Esophagus squamous epithelium (tissue), 5 donors: ENCODE data around the gene CEP78. TPM values are rescaled to one million over a fixed set of nuclear protein-coding genes. Genes with fewer than 3 reads are reported as not detected.

ENCODE experiments used
- DNase-seq: peaks from one replicate; lab custom pipeline; 2025; lab: John Stamatoyannopoulos, UW
- H3K27ac ChIP-seq, 4 donors: fragments of 200-600 bp; sonication (generic); one replicate each; pipeline ENCODE4 v1.5.1; 2016 to 2019; ENCODE audit warnings: mild to moderate bottlenecking in 1 of 4
- H3K27me3 ChIP-seq, 4 donors: fragments of 200-600 bp; sonication (generic); 1 replicate in 3 of 4; 2 replicates in 1 of 4; pipeline versions ENCODE4 v1.5.1 to v1.6.0; 2017 to 2021; ENCODE audit warnings: antibody characterized with exemption in 1 of 4
- H3K36me3 ChIP-seq, 3 donors: fragments of 200-600 bp; sonication (generic); one replicate each; pipeline ENCODE4 v1.5.1; 2016 to 2019
- H3K4me1 ChIP-seq, 3 donors: fragments of 200-600 bp; sonication (generic); one replicate each; pipeline ENCODE4 v1.5.1; 2017 to 2019
- H3K4me3 ChIP-seq, 4 donors: fragments of 200-600 bp; sonication (generic); 1 replicate in 3 of 4; 2 replicates in 1 of 4; pipeline ENCODE4 v1.5.1; 2016 to 2019; ENCODE audit warnings: mild to moderate bottlenecking in 2 of 4, moderate library complexity in 1 of 4
- H3K9me3 ChIP-seq, 3 donors: fragments of 200-600 bp; sonication (generic); one replicate each; pipeline ENCODE4 v1.5.1; 2016 to 2019
- CTCF ChIP-seq, 6 experiments: fragments of 450-650 bp in 4 of 6; fragments of 200-600 bp in 2 of 6; sonication (generic) in 2 of 6; IDR thresholded peaks; one replicate each; pipeline ENCODE4 v1.5.1; 2016 to 2019; ENCODE audit warnings: antibody characterized with exemption in 6 of 6, mild to moderate bottlenecking in 4 of 6, moderate library complexity in 4 of 6
- POLR2A ChIP-seq, 4 donors: fragments of 450-650 bp; IDR thresholded peaks; one replicate each; pipeline ENCODE4 v1.6.1; 2017; ENCODE audit warnings: antibody characterized with exemption in 4 of 4, mild to moderate bottlenecking in 4 of 4, moderate library complexity in 3 of 4
- WGBS, 2 donors: methylation state at CpG; one replicate each; pipeline ENCODE4 v1.1.5; 2018; 5-methylcytosine and 5-hydroxymethylcytosine counted together
- intact Hi-C: fragments of 100-400 bp; cut with DNase I; formaldehyde crosslinking; loops from one replicate; pipeline ENCODE4 v1.15.0; 2022
- total RNA-seq, 4 donors: library from RNA; depleted of rRNA; stranded (reverse); fragments of >200 nt; gene quantifications; one replicate each; pipeline ENCODE4 v1.1.0, GENCODE V29; 2016
- donor health status: DM: yes; HTN: yes; CAD: no.

The CEP78 gene
- total RNA-seq: 10 to 100 TPM in 2 of 4 donors, 1 to 10 TPM in 2; 8.6 to 14.6 (median 11.2) TPM

GRCh38 chr9:78235762-78236550 lies at the start of gene CEP78:
TSS of gene CEP78 (plus strand) at chr9:78236075. CDS start at chr9:78236351, 276 bp downstream.
- intact Hi-C loops: no loop called here
- DNase-seq: peak; percentile 36
- 0% methylated on average over 8 to 16 of the region's 87 CpGs for WGBS, 2 donors

GRCh38 chr9:78187763-78188484 lies 48.0 kb upstream of the CEP78 start:
- intact Hi-C loops: no loop called here
- 48 to 65% methylated on average over 5 of the region's 5 CpGs for WGBS, 2 donors
- H3K9me3 ChIP-seq: no peaks in the 10 kb centered on the region
- no peak overlapping the region for H3K27ac ChIP-seq
- no peak overlapping the region for H3K4me3 ChIP-seq
- H3K4me1 ChIP-seq: peaks cover 0 to 8% (median 0%) of the 10 kb centered on the region in 3 donors
- H3K27me3 ChIP-seq: no peaks in the 10 kb centered on the region
- no peak for DNase-seq
- no peaks in the 10 kb centered on the region for H3K36me3 ChIP-seq
- TF ChIP-seq POLR2A (IDR thresholded peaks at IDR 0.05) (no peak), CTCF (IDR thresholded peaks at IDR 0.05) (no peak)

More at GRCh38 chr9:78235762-78236550, at the start of gene CEP78:
- Histone ChIP-seq H3K9me3 (no peaks in the 10 kb centered on the region), H3K4me3 (peak within 1 kb of the TSS; percentile 68 to 84 (median 74)), H3K36me3 (peaks cover 0 to 12% (median 0%) of the 10 kb centered on the region in 3 donors), H3K27me3 (no peaks in the 10 kb centered on the region), H3K4me1 (peaks cover 0 to 29% (median 5%) of the 10 kb centered on the region in 3 donors), H3K27ac (peak within 1 kb of the TSS; percentile 80 to 88 (median 87))
- TF ChIP-seq CTCF (IDR thresholded peaks at IDR 0.05) (no peak), POLR2A (IDR thresholded peaks at IDR 0.05) (peak in 1 of 4 donors; percentile 65)

- H3K4me3 ChIP-seq: no peak overlapping the region
- H3K9me3 ChIP-seq: no peaks in the 10 kb centered on the region
- intact Hi-C loops: no loop called here
- WGBS, 2 donors: 47% methylated on average over 1 of the region's 1 CpG
- H3K27ac ChIP-seq: no peak overlapping the region
- H3K4me1 ChIP-seq: peaks cover 0 to 8% (median 0%) of the 10 kb centered on the region in 3 donors
- no peaks in the 10 kb centered on the region for H3K27me3 ChIP-seq
- TF ChIP-seq POLR2A (IDR thresholded peaks at IDR 0.05) (no peak), CTCF (IDR thresholded peaks at IDR 0.05) (no peak)
- no peaks in the 10 kb centered on the region for H3K36me3 ChIP-seq
- no peak for DNase-seq
Observed at GRCh38 chr9:78188594-78188993, 47.3 kb upstream of the CEP78 start.

- Histone ChIP-seq H3K27me3 (no peaks in the 10 kb centered on the region), H3K4me3 (no peak overlapping the region), H3K9me3 (no peaks in the 10 kb centered on the region), H3K27ac (no peak overlapping the region), H3K36me3 (no peaks in the 10 kb centered on the region), H3K4me1 (peaks cover 0 to 8% (median 0%) of the 10 kb centered on the region in 3 donors)
- no peak for DNase-seq
- no peak for TF ChIP-seq POLR2A (IDR thresholded peaks at IDR 0.05)
- TF ChIP-seq CTCF (IDR thresholded peaks at IDR 0.05): no peak
- 69 to 76% methylated on average over 5 of the region's 5 CpGs for WGBS, 2 donors
- intact Hi-C loops: no loop called here
Observed at GRCh38 chr9:78189001-78189400, 46.9 kb upstream of the CEP78 start.

GRCh38 chr9:78189461-78189860 lies 46.4 kb upstream of the CEP78 start:
- Histone ChIP-seq H3K4me1 (peaks cover 0 to 8% (median 0%) of the 10 kb centered on the region in 3 donors), H3K27ac (no peak overlapping the region), H3K27me3 (no peaks in the 10 kb centered on the region), H3K4me3 (no peak overlapping the region), H3K9me3 (no peaks in the 10 kb centered on the region), H3K36me3 (no peaks in the 10 kb centered on the region)
- intact Hi-C loops: no loop called here
- no peak for DNase-seq
- WGBS, 2 donors: 61 to 76% methylated on average over 5 of the region's 5 CpGs
- TF ChIP-seq CTCF (IDR thresholded peaks at IDR 0.05) (no peak), POLR2A (IDR thresholded peaks at IDR 0.05) (no peak)
